CD4-positive, alpha-beta T cell treated with Interleukin-15 for 4 hours (primary cell): ENCODE data around the gene PROP1.
"Not testable (repeated sequence)": the region's sequence is repeated elsewhere in the genome, so short reads cannot be mapped to it uniquely, and the experiment has no call there.

ENCODE experiments used
- DNase-seq: peaks from one replicate; pipeline ENCODE4 v3.0.0-alpha.2; 2020; ENCODE audit warnings: low spot score

Gene PROP1

DNA sequence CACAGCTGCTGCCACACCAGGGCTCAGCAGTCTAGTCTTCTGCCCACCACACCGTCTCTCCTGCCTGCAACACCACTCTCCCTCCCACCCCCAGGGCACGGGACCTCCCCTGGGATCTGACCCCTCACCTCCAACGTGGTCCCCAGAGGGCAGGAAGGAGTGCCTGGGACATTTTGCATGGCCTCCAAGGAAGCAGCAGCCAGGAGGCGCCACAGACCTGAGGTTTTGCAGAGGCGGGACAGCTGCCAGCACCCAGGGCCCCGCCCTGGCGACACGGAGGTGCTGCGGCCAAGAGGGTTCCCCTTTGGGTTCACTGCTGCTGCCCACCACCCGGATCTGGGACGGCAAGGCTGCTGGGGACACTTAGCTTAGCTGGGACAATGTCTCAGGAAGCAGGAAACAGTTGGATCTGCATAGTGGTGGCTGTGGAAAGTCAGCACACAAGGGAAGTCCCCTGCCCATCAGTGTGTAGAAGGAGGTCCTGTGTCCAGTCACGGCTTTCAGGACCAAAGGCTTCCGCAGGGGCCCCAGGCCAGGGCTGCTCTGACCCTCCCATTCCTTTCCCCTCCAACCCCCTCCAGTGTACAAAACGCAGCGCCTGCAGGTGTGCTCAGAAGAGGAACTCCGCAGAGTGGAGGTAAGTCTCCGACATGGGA lies 13.8 kb downstream of the PROP1 start:
- no peak for DNase-seq

DNA sequence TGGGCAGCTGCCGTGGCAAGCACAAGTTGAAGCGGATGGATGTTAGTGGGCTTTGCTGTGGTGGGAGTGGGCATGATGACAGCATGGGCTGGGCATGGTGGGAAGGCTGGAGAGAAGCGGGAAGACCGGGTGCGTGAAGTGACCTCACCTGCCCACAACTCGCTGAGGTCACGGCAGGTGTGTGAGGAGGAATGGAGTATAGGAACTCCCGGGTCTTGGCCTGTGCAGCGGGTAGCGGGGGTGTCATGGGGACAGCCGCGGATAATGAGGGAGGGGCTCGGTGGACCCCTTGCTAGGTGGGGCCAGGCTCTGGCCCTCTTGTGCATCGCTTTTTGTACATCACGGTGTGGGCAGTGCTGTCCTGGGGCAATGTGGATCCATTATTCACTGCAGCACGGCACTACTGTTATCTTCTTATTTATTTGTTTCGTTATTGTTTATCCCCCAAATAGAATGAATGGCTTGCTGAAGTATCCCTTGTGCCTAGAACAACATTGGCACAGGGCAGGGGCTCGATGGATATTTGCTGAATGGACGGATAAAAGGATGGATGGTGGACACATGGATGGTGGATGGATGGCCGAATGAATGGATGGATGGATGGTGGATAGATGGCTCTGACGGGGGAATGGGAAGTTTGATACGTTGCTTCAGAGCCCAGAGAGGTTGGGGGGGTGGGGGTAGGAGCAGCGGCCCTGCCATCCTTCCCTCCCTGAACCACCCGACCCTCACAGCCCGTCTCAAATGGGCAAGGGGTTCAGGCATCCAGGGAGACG lies 14.6 kb downstream of the PROP1 start:
- no peak for DNase-seq

DNA sequence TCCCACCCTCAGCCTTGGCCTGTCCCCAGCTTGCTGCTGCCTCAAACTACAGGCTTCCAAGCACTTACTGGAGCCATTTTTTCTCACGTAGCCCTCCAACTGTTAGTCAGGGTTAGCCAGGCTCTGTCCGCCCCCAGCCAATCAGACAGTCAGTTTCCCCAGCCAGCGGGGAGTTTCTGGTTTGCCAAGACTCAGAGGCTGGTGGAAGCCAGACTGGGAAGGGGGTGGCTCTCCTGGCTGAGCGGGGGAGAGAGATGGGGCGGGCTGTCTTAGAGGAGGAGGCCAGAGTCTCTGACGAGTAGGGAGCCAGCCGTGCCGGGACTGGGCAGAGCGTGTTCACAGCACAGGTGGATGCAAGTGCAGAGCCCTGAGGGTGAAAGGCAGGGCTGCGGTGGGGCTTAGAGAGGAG lies 15.3 kb downstream of the PROP1 start:
- no peak for DNase-seq

DNA sequence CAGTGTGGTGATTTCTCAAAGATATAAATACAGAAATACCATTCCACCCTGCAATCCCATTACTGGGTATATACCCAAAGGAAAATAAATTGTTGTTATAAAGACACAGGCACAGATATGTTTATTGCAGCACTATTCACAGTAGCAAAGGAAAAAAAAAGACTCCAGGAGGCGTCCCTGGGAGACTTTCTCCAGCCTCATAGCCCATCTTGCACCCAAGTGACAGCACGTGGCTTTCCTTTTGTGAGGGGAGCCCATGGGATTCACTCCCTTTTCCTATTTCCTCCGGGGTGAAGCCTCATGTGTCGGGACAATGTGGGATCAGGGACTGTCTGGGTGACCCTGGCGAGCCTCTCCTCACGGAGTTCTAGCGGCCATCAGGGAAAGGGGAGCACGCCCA lies 18.4 kb downstream of the PROP1 start:
- DNase-seq = not testable (repeated sequence)

DNA sequence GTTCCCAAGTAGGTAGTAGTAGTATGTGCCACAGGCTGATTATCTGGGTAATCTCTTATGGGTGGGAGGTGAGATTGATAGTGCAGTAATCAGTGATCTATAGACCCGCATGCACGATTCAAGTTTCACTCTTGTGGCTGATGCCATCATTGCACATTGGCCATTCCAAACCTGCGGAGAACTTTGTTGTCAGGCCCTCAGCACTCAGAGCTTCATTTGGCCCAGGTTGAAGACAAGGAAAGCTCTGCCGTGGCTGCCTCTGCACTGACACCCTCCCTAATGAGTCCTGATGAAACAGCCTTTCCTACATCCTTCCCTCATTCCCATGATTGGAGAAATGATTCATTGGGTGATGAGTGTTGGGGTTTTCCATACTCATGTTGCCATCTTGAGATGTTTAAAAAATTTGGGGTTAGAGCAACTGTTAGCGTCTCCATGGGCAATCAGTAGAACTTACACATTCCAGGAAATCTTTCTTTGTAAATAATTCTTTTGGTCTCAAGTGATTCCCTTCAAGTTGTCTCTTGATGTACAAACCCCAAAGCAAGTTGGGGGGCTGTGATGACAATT lies 22.9 kb downstream of the PROP1 start:
- no peak for DNase-seq

DNA sequence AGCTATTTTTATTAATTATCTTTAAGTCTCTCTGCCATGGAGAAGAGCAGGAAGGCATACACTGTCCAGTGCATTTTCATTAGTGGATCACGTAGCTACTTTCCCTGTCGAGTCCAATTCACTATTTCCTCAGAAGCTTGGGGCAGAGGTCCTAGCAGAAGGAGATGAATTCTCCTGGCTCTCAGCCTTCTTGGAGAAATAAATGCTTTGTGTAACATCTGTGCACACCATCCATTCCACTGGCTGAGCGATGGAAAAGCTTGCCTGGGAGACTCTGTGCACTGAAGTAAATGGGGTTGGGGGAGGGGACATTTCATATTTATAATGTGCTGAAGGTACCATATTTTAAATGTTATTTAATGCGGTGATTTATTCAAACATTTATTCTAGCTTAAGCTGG lies 23.4 kb downstream of the PROP1 start:
- DNase-seq = no peak

DNA sequence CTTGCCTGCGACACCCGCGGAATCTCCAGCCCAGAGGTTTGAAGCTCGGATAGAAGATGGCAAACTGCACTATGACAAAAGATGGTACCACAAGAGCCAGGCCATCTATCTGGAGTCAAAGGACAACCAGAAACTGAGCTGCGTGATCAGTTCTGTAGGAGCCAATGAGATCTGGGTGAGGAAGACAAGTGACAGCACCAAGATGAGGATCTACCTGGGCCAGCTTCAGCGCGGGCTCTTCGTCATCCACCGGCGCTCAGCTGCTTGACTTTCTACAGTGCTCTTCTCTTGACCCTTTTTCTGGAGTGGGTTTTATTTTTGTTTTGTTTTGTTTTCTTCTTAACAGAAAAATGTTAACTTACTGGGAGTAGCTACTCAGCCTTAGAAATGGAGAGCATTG lies 24.0 kb downstream of the PROP1 start:
- DNase-seq = not testable (repeated sequence)

DNA sequence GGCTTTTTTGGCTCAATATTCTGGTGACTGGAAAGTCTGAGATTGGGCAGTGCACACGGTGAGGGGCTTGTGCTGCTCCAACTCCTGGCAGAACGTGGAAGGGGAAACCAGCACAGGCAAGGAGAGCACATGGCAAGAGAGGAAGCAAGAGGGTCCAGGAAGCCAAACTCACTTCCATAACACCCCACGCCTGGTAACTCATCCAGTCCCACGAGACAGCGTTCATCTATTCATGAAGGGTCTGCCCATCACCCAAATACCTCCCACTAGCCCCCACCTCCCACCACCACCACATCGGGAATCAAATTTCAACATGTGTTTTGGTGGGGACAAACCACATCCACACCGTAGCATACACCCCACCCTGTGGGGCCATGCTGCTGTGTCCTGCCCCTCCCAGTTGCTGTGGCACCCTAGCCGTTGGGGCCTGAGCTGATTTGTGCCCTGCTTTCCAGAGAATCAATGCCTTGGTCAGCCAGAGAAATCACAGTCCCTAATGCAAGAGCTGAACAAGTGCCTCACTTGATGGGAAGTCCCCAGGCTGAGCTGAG lies 27.3 kb downstream of the PROP1 start:
- DNase-seq = no peak

DNA sequence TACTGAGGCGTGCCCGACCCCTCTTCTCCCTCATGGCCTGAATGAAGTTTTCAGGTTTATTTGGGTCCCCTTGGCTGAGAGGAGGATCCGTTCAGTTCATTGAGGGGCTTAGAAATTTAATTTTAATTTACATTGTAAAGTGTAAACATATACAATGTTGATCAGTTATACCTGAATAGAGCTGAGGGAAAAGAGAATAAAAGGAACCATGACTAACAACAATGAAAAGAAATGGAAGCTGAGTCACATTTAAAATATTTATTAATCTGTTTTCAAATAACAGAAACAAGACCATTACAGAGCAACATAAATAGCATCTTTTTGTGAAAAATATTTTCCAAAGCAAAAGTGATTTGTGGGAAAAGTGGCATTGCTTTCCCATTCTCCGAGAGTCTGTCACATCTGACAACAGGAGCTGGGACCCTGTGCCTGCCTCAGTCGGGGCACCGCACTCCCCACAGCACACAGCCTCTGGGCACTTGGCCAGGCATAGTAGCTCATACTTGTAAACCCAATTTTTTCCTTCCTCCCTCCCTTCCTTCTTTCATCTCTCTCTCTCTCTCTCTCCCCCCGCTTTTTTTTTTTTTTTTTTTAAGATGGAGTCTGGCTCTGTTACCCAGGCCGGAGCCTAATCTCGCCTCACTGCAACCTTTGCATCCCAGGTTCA lies 28.7 kb downstream of the PROP1 start:
- DNase-seq = no peak

DNA sequence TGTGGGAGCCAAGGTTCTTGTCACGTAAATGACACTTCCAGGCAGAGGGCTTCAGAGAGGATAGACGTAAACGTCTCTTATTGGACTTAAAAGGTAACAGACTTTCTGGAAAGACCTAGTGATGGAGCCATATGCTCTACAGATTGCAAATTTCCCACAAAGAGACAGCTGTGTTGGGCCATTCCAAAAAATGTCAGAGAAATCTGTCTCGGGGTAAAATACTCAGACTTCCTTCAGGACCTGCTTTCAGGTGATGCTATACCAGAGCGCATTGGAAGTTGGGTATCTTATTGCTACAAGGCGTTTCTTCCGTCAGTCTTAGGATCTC lies 29.2 kb downstream of the PROP1 start:
- no peak for DNase-seq

DNA sequence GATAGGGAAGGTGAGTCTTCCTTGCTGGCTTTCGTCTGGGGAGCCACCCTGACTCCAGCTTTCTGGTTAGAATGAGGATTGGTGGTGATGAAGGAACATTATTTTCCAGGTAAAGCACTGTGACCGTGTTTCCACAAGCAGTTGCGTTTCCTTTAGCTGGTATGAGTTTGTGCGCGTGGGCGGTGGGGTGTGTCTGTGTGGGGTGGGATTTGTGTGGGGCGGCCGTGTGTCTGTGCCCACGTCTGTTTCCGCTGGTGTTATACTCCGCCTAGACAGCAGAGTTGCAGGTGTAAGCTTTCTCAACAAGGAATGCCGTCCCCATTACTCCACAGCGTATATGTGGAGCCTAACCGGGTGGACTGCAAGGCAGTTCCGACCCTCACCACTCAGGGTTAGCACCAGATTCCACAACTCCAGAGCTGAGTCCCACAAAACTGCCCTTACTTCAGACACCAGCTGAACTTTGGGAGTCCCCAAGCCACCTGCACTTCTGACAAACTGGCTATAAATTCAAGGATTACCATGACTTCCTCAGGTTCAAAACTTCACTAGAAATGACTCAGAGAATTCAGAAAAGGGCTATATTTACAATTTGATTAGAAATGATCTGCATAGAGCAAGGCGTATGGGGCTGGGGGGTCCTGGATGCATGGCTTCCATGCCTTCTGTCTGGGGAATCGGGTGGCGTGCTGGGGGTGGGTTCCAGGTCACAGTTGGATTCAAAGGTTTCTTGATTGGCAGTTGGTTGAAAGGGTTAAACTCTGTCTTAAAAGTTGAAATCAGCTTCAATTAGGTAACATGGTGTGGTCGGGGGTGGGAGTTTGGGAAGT lies 29.8 kb downstream of the PROP1 start:
- DNase-seq = no peak

DNA sequence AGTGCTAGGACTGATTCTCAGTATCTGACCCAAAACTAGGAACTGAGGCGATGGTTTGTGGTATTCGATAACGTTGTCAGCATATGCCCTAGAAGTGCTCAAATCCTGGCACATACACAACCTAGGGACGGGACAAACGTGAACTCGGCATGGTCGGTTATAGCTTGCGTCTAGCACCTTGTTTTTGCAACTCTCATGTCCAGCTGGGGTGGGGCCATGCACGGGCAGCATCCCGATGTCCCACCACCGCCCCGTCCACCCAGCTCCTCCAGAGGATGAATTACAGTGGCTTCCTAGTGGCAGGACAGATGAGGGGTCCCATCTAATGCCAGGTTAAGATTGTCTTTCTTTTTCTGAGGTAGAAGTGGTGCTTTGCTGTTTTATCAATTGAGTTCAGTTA lies 31.6 kb downstream of the PROP1 start:
- no peak for DNase-seq

DNA sequence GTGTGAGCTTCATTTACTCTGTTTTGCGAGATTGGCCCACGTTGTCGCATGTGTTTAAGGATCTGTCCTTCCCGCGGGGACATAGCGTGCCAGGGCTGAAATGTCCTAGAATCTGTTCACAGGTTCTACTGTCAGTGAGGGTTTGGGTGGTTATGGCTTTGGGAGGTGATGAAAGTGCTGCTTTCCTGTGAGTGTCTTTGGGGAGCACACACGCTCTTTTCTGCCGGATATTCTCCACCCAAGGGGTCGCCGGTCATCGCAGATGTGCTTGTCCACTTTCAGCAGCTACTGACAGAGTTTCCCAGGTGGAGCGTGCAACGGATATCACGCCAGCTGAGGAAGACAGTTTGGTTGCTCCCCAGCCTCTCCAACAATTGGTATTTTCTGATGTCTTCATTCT lies 32.1 kb downstream of the PROP1 start:
- DNase-seq = no peak

DNA sequence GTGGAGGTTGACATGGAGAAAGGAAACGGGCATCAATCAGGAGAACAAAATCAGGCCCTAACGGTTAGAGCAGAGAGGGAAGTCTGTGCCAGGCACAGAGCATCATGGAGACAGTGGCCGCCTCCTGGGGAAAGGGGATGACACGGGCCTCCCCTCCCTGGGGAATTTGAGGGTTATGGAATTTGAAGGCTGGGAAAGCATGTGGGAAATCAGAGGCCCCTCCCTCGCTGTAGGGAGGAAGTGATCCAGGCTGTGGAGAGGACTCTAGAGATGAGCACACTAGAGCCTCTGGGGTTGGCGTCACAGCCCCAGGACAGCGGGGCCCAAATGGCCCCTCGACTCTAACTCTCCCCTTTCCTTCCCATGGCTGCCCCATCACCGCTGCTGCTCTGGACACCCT lies 36.7 kb downstream of the PROP1 start:
- no peak for DNase-seq

DNA sequence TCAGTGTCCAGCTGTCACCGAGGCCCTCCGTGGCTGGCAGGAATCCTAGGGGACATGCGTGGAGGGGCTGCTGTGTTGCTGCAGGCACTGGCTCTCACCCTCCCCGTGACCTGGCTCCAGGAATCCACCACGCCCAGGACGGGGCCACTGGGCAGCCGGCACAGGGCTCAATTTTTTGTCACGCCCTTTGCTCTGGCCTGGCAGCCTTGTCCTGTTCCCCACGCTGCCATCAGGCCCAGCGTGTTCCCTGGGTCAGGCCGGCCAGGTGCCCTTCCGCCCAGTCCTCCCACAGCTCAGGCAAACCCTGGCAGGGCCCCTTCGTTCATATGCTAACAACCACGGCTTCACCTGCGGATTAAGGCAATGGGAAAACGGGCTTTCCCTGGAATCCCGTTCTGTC lies 37.3 kb downstream of the PROP1 start:
- no peak for DNase-seq

DNA sequence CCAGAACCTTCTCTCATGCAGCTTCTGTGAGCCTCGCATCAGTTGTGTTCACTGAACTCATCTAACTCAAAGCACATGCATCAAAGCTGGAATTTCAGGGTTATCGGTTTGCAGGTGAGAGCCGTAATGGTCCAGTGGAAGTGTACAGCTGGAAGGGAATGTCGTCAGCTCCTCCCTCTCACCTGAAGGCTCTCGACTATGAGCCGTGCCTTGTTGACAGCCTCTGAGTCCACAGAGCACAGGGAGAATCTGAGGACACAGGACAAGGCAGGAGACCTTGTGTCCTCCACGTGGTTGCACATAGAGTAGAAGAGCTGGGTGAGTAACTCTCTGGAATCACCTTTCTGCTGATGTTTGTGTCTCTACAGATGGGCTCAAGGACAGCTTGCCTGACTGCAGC lies 38.8 kb downstream of the PROP1 start:
- DNase-seq = no peak

DNA sequence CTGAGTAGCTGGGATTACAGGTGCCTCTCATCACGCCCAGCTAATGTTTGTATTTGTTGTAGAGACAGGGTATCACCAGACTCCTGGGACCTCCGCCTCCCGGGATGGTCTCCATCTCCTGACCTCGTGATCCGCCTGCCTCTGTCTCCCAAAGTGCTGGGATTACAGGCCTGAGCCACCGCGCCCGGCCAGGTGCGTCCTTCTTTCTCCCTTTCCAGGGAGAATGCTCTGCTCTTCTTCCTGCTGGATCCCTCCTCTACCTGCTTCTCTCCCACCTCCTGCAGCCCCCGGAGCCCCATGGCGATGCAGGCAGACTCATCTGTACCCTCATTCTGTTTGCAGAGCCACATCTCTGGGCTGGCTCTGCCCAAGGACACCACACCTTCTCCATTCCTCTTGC lies 42.9 kb downstream of the PROP1 start:
- DNase-seq = not testable (repeated sequence)

DNA sequence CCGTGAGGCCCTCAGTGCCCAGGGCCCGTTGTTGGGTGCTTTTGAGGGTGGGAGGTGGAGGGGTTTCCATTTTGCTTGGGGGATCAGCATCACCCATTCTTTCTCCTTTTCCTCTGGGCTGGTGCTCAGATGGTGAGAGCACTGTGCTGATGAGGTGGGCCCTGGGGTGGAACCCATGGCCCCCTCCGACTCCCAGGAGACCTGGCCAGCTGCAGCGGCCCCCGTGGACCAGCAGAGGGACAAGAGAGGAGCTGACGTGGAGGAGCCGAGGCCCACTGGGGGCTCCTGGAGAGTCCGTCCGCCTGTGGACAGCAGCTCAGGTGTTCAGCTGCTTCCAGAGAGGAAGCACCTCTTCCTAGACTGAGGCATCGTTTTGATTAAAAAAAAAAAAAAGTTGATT lies 46.4 kb downstream of the PROP1 start:
- not testable (repeated sequence) for DNase-seq

DNA sequence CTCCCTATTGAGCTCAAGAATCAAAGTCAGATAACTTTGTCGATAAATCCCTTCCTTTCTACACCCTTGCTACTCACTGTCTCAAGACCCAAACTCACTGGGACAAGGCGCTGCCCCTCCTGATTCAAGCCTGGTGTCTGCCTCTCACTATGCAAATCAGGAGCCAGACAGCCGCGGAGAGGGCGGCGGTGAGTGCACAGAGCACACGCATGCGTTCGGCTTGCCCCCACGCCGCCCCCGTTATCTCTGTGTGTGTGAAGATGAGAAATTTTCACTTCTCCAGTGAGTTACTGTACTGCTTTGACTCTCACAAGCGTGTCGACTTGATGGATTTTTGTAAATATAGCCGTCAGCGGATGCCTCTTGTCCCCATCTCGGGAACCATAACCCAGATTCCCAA lies 47.0 kb downstream of the PROP1 start:
- not testable (repeated sequence) for DNase-seq

DNA sequence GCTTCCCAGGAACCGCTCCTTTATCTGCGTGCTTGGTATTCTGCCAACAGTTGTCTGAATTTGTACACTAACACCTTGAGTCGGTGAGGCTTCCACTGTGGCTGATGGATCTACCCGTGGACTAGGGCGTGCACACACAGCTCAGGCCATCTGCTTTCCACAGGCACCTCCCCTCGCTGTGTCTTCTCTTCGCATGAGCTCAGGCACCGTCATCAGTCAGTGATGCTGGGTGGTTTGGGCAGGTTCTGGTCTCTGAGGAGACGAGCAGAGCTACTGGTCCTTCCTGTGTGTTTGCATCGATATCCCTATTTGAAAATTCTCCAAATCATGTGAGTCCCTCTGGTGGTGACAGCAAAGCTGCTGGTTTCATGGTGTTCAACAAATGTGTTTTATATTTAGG lies 48.1 kb downstream of the PROP1 start:
- not testable (repeated sequence) for DNase-seq

DNA sequence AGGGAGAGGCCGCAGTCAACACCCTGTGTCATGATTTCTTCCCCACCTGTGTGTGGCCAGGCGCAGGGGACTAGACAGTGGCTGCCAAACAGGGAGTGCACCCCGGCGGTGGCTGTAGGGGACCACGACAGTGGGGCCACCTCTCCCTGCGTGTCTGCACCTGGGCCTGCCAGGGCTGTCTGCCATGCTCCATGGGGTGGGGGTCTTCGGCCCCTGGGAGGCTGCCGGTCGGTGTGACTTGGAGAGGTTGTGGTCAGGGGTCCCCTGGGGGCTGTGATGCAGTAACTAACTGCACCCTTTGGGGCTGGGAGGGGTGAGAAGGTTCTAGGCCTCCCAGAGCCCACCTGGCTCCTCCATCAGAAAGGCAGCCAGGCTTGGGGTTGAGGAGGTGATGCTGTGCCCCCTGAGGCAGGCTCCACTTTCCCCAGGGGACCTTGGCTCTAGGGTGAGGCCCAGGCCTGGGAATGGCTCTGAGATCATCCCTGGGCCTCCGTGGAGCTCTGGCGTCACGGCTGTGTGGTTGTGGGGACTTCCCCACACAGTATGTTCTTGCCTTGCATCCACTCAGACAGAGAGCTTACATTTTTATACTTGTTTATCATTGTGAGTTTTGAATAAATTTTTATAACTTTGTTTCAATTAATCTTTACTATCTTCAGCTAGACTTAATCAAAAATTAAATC lies 50.3 kb downstream of the PROP1 start:
- peak; percentile 7 for DNase-seq
